ENCODE measurements around the gene MAGEC2. TPM values are rescaled to one million over a fixed set of nuclear protein-coding genes. Genes with fewer than 3 reads are reported as not detected.

The MAGEC2 gene
- total RNA-seq, 2 donors from 2014 or later, result not detected

DNA sequence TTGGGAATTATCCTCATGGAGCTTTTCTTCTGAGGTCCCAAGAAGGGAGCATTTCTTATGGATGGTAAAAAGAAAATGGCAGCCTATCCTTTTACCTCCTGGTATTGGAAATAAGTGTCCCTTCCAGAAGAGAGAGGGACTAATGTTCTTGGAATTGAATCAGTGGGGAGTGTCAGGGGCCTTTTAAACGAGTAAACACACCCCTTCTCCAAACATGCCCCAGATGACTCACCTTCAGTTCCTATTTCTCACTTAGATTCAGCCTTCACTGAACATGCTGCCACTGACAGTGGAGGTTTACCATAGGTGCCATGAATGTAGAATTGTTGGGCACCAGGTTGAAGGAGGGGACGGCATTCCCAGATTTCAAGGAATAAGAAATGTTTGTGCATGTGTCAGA is 19.0 kb downstream of the MAGEC2 start:
- Histone ChIP-seq H3K27me3 (replicated peaks; ENCODE audit: insufficient read depth) (no peaks in the 10 kb centered on the region), H3K4me1 (ENCODE audit: control insufficient read depth in 1 of 2, low read depth in 2 of 2) (no peaks in the 10 kb centered on the region), H3K36me3 (no peaks in the 10 kb centered on the region), H3K27ac (no peak overlapping the region), H3K4me3 (no peak overlapping the region), H3K9me3 (no peaks in the 10 kb centered on the region)
- TF ChIP-seq, protein P1, sequence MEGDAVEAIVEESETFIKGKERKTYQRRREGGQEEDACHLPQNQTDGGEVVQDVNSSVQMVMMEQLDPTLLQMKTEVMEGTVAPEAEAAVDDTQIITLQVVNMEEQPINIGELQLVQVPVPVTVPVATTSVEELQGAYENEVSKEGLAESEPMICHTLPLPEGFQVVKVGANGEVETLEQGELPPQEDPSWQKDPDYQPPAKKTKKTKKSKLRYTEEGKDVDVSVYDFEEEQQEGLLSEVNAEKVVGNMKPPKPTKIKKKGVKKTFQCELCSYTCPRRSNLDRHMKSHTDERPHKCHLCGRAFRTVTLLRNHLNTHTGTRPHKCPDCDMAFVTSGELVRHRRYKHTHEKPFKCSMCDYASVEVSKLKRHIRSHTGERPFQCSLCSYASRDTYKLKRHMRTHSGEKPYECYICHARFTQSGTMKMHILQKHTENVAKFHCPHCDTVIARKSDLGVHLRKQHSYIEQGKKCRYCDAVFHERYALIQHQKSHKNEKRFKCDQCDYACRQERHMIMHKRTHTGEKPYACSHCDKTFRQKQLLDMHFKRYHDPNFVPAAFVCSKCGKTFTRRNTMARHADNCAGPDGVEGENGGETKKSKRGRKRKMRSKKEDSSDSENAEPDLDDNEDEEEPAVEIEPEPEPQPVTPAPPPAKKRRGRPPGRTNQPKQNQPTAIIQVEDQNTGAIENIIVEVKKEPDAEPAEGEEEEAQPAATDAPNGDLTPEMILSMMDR (IDR thresholded peaks at IDR 0.05), result no peak
- no peak for ATAC-seq (ENCODE audit: insufficient number of reproducible peaks, low FRiP score, low read depth)
- DNase-seq (ENCODE audit: low spot score), result no peak

DNA sequence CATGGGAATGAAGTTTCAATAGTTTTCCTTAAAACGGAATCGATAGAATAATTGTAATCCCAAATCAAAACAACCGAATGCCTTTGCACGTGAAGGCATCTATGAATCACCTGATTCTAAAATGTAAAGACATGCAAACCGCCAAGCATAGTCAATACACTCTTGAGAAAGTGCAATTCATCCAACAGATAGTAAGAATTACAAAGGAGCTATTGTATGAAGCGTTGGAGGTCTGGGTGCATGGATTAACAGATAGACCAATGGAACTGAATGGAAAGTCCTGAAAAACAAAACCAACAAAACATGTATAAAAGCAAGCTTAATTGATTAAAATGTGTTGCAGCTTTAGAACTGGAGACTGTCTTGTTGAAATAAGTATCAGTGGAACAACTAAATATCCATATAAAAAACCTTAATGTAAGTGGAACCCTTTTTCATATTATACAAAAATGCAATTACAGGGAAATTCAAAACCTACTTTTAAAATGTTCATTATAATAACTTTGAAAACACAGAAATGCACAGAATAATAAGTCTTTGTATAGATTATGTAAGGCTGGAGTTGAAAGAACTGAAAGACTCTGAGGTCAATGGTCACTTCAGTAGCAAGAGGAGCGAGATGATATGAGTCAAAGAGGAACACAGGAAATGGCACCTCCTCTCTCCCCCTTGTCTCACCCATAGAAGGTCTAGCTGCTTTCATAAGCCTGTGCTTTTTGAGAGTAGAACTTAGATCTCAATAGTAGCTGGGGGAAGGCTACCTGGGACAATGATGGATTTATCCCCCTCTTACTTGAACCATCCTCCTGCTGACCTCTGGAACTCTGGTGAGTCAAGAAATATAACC is 20.1 kb downstream of the MAGEC2 start:
- Histone ChIP-seq H3K27me3 (replicated peaks; ENCODE audit: insufficient read depth) (no peaks in the 10 kb centered on the region), H3K4me3 (no peak overlapping the region), H3K36me3 (no peaks in the 10 kb centered on the region), H3K9me3 (no peaks in the 10 kb centered on the region), H3K4me1 (ENCODE audit: control insufficient read depth in 1 of 2, low read depth in 2 of 2) (no peaks in the 10 kb centered on the region), H3K27ac (no peak overlapping the region)
- TF ChIP-seq, protein P1 (IDR thresholded peaks at IDR 0.05), result no peak
- ATAC-seq (ENCODE audit: insufficient number of reproducible peaks, low FRiP score, low read depth), result no peak
- no peak for DNase-seq (ENCODE audit: low spot score)

DNA sequence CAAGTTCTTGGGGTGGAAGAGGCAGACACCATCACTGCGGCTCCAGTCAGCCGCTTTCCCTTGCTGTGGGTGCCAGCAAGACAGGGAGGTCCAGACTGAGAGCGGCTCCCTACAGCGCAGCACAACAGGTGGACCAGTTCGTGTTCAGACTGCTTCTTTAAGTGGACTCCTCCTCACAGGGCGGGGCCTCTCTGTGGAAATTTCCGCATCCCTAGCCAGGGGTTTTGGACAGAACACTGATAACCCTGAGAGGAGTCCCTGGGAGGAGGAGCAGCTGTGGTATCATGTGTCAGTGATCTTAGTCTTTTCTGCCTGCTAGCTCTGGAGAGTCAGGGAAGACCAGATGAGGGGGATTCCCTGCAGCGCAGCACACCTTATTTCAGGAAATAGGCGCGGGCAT is 48.5 kb downstream of the MAGEC2 start:
- no peaks in the 10 kb centered on the region for H3K9me3 ChIP-seq
- ATAC-seq (ENCODE audit: insufficient number of reproducible peaks, low FRiP score, low read depth) (no peak), DNase-seq (ENCODE audit: low spot score) (no peak)
- H3K36me3 ChIP-seq, result no peaks in the 10 kb centered on the region
- TF ChIP-seq, protein P1 (IDR thresholded peaks at IDR 0.05), result no peak
- H3K4me3 ChIP-seq, result no peak overlapping the region
- no peaks in the 10 kb centered on the region for H3K4me1 ChIP-seq (ENCODE audit: control insufficient read depth in 1 of 2, low read depth in 2 of 2)
- no peaks in the 10 kb centered on the region for H3K27me3 ChIP-seq (replicated peaks; ENCODE audit: insufficient read depth)
- no peak overlapping the region for H3K27ac ChIP-seq
